ENCODE data around the gene DTNA.

DTNA gene

DNA sequence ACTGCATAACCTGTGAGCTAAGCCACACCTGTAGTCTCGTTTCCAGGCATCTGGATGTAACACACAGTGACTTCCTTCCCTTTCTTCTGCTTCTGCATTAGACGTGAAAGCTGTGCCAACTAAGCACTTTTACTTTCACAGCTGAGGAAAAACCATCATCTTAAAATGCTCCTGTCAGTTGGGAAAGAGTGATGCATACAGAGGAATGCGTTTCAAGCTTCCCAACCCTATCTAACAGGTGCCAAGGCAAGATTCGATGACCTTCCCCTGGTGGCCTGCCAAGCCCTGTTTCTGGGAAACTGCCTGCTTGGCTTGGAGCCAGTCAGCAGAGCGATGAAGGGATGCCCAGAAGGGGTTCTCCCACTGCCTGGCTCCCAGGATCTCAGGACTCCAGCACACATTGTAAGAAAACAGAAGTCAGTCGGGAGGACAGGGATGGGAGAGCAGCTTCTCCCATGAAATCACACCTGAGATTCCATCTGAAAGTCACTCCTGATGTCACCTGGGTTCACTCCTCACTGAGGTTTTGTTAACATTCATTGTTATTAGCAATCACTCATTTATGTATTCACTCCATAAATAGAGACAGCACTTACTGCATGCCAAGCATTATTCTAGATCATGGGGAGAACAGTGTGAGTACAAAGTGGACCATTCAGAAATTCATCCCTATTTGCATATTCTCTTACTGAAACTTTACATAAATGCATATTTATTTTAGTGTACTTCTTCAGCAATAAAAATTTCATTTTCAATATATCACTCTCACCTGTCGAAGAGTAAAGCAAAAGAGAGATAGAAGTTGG, 64.1 kb downstream of the DTNA start:
- ATAC-seq, result no peak

DNA sequence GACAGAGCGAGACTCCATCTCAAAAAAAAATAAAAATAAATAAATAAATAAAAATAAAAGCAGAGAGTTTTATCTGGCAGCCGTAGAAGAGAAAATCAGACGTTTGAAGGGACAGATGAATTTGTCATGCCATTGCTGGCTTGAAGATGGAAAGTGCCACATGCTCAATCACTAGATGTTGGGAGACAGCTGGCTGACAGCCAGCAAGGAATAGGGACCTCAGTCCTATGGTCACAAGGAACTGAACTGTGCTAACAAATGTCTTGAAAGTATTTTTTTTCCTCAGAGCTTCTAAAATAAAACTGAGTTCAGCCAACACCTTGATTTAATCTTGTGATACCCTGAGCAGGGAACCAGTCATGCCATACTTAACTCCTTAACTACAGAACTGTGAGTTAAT, 65.4 kb downstream of the DTNA start:
- no peak for ATAC-seq

DNA sequence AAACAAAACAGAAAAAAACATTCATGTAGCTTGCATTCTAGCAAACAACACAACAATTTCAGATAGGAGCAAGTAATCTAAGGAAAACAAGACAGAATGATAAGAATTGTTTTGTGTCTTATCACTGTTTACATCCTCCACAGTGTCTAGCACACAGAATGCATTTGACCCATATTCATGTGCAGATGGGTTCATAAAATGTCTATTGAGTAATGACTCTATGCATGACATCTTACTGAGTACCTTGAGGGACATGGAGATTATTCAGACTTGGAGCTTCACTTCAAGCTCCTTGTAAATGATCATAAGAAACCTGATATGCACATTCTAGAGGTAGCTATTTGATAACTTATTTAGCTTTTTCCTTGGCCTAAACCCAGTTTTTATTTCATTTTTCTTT, 69.0 kb downstream of the DTNA start:
- ATAC-seq, result no peak

DNA sequence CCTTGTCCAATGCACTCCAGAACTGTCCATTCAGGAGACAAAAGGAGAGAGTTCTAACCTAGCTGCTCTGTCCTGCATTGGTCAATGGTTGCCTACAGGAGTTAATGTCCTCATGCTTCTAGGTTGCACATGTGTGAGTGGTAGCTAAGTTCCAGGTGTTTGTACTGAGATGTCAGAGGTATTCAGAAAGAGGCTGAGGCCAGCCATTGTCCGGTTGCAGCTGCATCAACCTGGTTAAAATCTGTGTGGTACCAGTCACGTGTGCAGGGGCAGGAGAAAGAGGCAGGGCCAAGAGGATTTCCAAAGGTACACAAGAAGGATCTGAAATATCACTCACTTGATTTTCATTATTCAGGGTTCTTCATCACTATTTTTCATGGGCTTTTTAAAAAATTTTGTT, 70.8 kb downstream of the DTNA start:
- no peak for ATAC-seq

DNA sequence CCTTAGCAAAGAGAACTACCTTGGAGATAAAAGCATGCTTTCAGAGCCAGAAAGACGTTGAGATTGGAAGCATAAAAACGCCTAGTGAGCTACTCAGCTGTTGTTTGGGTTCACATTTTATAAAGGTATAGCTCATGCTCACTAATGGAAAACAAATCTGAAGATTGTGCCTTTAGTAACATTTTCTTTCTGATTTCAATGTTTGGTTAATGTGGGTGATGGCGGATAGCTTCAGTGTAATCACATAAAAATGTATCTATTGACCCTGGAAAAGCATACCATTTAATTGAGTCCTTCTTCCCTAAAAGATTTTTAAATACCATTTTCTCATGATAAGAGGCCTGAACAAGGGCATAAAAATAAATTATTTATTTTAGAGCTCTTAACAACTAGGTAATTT, 73.4 kb downstream of the DTNA start:
- ATAC-seq, result no peak

DNA sequence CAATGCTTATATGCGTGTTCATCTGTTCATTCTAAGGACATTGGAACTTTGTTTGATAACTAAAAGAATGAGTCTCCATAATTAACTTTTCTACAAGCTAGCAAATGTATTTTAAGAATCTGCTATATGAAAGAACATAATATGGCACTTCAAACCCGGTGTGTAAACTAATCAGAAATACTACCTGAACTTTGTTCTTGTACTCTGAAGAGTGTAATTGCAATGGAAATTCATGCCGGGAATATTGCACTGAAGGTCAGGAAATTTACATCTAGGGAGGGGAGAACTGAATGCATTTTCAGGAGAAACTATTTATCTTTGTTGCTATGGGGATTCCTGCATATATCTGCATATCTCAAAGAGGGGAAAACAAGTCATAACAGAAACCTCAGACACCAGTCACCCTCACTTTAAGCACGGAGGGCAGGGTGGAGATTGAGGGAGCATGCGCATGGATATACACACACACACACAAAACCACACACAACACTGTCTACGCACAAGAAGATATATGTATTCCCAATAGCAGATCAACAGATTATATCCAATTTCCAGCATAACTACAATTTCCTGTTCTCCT, 76.2 kb downstream of the DTNA start:
- no peak for ATAC-seq

DNA sequence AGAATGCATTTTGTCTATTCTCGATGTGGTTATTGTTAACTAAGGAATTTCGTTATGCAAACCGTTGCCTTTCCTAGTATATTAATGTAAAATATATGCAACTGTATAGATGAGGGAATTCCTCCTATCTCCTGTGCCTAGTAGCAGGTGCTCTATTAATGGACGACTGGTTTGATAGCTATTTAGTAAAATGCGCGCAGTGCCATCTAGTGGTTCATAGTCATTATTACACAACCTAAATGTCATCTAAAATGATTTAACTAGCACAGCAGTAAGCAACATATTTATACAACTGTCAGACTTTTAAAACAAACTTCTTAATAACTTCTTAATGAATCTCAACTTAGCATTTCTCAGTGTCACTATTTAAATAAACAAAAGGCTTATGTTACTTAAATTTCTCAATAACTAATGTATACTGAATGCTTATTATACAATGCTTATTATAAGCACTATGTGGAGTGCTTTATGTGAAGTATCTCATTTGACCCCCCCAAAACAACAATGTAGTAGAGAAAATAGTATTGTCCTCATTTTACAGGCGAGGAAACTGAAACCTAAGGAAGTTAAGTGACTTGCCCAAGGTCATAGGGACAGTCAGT, 77.9 kb downstream of the DTNA start:
- peak in 1 of 2 donors; percentile 41 for ATAC-seq

DNA sequence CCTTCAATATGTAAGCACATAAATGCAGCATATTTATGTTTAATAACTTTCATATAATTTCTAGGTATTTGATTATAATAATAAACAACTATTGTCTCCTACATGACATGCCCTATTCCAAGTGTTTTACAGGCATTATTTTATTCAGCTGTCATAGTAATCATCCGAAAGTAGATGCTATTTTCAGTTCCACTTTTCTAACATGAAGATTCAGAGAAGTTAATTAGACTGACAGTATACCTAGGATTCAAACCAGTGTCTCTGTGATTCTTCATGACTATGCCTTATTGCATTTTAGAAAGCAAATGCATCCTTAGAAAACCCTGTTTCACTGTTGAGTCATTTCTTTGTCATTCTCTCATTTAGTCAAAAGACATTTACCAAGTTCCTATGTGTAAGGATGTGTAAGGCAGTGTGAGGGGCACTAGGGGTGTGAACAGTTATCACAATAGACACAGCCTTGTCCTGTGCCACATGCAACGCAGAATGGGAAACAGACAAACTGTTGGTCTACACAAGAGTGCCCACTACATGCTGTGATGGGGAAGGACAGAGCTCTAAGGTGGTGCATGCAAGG, 79.8 kb downstream of the DTNA start:
- ATAC-seq, result peak in 1 of 2 donors; percentile 17

DNA sequence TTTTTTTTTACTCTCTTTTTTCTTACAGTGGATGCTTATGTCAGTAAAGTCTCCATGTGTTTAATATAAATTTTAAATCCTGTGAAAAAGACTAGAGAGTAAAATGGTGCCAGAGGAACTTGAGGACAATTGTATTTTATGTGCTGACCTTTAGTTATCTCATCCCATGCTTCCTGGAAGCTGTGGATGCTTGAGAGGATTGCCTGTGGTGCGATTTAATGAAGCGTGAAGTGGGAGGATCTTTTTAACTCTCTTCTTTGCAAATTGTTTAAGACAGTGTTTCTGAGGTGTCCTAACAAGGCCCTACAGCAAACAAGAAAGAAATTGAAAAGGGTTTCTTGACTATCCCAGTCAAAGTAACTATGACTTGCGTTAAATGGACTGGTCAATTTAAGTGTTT, 84.2 kb downstream of the DTNA start:
- ATAC-seq, result no peak

DNA sequence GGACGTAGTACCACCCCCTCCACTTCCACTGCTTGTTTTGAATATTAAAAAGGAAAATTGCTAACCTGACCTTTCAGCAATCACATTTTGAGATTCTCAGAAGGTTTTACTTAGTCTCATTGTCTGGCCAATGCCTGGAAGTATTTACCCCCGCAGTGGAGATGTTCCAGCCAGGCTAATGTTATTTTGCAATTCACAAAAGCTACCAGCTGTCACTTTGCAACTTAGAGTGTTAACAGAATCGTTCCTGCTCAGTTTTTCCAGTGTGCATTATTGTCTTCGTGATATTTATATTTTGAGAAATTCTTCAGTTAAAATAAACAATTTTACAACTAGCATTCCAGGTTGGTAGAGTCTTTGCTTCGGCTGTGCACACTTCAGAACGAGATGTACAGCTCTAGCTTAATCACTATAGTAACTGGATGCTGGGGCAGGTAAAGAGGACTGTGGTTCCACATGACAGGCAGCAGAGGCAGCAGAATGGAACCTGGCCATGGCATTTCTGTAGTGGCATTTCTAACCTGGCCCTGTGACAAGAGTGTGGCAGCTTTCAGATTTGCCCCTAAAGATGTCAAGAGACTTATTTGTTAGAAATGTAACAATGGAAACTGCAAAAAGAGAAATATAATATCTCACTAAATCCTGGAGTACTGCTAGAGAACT, 85.1 kb downstream of the DTNA start:
- no peak for ATAC-seq

DNA sequence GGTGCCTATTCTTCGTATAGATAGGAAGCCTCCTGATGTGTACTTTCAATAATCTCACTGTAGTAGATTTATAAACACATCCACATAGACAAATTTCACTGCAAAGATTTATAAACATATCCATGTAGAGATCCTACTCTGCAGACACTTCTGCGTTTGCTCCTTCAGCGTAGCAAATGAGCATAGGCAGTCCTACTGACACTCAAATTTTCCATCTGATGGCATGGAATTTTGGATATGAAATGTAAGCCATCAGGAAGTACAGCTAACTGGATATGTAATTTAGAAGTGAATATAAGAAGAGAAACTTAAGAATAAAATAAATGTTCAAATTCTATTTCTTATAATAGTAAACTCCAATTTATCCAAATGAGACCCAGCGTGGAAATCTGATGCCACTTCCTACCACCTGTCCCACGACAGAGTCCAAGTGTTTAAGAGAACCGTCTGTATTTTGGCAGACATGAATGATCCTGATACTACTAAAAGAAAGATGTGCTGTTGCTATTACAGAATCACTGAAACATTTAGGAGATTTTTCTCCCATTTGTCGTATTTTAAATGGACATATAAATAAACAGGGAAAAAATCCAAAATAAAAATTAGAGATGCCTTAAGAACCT, 86.0 kb downstream of the DTNA start:
- ATAC-seq, result no peak

DNA sequence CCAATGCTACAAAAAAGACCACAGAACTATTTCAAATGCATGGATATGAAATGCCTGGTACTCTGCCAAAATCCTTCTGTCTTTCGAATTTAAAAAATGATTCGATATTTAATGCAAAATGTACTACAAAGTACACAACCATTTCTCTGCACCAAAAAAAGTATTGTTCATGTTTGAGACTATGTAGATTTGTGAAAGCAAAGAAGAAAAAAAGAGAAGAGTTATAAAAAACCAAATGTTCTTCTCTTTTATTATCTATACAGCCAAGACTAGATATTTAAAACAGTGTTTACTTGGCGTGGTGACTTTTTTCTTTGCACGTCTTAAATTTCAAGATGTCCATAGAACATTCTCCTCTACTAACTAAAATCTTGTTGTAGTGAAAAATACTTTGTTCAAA, 89.2 kb downstream of the DTNA start:
- no peak for ATAC-seq

DNA sequence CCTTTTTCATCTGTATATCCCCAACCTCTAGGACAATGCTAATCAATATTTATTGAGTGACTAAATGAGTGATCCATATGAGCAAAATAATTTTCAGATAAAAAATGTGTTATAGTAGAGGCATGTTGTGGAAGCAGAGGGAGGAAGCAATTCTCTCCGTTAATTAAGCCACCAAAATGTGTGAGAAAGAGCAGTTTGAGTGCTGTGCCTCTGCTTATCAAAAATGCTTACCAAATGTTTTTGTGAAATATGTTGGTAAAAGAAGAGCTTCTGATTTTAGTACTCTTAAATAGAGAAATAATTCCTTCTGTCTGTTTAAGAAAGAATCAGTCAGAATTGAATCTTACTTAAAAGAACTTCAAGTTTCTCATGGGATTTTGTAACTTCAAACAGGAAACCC, 90.3 kb downstream of the DTNA start:
- ATAC-seq, result no peak

DNA sequence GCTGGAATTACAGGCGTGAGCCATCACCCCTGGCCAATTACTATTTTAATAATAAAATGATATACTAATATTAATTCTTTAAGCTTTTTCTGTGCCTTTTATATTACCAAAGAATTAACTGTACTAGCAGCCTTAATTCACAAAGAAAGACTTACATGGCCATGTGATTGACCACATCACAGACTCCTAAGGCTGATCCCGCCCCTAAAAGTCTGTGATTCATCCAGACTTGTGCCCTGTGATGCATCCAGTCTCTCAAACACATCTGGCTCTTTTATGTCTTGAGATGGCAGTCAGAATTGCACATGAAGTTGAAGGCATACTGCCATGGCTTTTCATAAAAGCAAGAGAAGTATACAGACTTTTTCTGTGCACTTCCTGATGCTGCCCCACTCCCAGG, 91.7 kb downstream of the DTNA start:
- ATAC-seq, result no peak

DNA sequence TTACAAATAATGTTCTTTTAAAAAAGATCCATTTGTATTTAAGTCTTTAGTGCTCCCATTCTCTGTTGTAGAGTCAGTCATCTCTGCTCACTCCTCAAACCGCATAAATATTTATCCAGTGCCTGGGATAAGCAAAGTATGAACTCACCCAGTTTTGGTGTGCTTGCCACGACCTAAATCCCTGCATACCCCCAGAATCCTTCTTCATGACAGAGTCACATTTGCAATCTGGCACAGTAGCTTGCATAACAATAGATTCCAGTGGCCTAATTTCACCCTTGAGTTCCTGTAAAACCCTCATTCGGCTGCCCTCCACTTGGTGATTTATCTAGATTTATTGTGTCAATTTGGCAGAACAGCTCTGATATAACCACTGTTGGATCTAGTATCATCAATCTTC, 92.9 kb downstream of the DTNA start:
- no peak for ATAC-seq

DNA sequence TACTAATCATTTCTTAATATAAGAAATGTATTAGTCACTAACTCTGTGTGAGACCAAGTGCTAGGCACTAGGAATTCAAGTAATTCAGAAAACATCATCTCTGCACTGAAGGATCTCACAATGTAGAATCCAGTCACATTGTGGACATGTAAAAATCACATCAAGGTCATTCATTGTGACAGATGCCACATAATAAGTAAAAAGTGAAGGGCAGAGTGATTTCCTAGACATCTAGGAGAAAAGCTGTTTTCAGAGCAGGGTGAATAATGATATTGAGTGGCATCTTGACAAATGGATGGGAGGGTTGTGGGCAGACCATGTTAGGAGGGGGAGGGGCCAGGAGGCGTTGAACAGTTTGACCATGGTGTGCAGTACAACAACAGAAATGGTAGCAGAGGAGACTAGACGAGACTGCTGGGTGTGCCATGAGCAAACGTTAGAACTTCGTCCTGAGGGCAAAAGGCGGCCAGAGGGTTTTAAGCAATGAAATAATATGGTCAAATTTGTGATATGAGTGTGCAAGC, 93.8 kb downstream of the DTNA start:
- ATAC-seq, result no peak

DNA sequence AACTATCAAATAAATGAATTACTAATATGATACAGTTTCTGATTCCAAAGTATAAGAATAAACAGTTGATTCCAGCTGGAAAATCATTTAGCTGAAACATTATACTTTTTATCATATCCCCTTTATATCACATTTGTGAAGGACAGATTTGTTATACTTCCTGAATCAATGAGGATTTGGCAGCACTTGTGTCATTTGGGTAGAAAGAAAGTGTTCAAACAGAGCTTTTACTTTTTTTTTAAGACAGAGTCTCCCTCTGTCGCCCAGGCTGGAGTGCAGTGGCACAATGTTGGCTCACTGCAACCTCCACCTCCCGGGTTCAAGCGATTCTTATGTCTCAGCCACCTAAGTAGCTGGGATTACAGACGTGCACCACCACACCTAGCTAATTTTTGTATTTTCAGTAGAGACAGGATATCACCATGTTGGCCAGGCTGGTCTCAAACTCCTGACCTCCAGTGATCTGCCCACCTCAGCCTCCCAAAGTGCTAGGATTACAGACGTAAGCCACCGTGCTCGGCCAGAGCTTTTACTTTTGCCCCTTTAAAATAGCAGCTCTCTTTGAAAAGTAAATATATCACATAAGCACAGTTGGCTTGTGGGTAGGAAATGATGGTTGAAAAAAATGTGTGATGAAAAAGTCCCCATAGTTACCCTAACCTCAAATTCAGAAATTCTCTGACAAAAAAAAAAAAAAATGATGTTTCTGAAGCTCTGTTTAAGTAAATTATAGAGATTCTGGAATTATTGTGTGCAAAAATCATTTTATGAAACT, 95.2 kb downstream of the DTNA start:
- ATAC-seq, result no peak

DNA sequence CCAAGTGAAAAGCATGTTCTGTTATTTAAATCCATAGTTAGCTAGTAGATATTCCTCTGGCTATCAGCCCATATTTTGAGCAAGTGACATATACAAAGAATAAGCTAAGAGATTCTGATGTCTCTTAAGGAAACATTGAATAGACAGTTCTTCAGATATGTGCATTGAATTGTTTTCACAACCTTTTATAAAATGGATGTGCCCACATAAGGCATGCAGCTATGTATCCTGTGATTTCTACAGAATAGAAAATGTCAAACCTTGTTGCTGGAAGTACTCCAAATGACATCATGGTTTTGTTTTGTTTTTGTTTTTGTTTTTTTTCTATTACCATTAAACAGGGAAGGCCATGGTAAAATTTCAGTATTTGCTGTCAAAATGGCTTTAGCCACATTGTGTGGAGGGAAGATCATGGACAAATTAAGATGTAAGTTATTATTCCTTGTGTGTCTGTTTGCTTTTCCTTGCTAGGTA, 95.8 kb downstream of the DTNA start:
- no peak for ATAC-seq

DNA sequence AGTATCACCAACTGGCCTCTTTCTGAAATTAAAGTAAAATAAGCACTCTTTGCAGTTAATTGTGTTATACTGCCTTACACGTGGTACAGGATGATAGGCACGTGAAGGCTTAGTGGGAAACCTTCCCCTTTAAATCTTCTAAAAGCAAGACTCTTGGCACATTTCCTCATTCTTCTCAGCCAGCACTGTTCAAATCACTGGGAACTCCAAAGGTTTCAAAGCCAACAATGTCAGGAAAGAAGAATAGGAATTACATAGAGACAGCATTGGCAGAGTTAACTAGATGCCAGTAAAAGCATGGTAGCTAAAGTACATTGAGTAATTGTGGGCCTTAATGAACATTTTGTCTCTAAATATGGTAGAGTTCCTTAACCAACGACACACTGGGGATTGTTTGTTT, 96.4 kb downstream of the DTNA start:
- ATAC-seq, result no peak

DNA sequence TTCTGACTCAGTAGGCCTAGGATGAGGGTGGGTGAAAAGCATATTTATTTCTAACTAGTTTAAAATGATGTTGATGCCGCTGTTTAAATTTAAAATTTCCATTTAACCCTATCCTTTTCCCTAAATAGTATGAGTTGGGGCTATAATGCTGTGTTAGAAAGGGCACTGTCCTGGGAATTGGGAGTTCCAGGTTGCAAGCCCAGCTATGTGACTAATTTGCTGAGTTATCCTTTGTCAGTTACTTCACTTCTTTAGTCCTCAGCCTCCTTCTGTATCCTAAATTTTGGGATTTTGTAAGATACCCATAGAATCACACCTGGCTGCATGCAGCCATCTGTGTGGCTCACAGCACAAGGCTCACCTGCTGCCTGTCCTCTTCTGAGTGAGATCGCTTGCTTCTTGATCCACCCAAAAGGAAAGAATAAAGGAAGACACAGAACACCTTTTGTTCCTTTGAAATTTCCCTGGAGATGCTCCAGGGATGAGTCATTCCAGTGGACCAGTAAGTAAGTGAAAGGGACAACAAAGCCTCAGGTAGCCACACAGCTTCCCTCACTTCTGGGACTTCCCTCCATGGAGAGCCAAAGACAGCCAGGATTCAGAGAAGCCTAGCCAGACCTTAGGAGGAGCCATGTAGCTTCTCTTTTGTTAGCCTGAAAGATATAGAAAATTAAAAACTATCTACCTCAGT, 97.2 kb downstream of the DTNA start:
- no peak for ATAC-seq

DNA sequence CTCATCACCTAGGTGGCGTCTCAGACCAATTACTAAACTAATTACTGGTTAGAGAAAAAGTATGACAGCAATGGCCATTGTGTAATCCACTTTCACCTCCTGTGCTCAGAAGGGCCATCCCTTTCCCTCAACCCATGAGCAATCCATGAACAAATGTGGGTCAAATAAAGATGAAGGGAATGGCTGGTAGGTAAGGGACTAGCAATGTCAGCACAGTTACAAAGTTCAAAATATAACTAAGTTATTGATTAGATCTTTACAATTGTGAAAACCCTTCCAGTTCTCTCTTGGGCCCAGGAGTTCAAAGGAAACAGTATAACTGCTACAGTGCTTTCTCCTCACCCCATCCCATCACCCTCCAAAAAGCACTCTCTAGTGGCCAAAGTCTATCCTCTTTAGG, 98.3 kb downstream of the DTNA start:
- ATAC-seq, result no peak
